ENCODE results near the gene RB1. TPM values are rescaled to one million over a fixed set of nuclear protein-coding genes. Genes with fewer than 3 reads are reported as not detected.

The RB1 gene
- total and polyA plus RNA-seq, 8 donors, result 32.1 to 53.1 (median 47.4) TPM

DNA sequence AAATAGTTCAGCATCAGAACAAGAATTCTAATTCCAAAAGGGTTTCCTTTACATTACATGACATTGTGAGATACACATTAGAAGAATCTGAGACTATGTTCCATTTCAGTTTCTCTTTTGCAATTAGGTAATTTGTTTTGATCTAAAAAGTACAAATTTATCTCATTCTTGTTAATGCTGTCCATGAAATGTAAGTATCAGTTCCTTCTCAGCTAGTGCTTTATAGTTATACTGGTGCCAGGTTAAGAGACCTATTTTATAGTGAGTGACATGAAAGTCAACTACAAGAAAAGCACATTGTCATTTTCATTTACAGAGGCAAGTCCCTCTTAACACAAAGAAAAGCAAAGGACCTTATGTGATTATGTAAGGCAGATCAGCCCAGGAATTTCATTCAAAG is 185.4 kb downstream of the RB1 start:
- DNase-seq, result no peak
- H3K4me1 ChIP-seq, result peaks cover 10 to 49% of the 10 kb centered on the region in 2 donors
- H3K9me3 ChIP-seq, result no peaks in the 10 kb centered on the region
- TF ChIP-seq CTCF (IDR thresholded peaks at IDR 0.05), result no peak
- peaks cover 0 to 15% of the 10 kb centered on the region in 2 donors for H3K36me3 ChIP-seq
- H3K27me3 ChIP-seq, result no peaks in the 10 kb centered on the region
- intact Hi-C loops (cut with DNase I), result no loop called here
- H3K4me3 ChIP-seq, result no peak overlapping the region
- ATAC-seq, result no peak
- peak overlapping the region in 1 of 2 donors; percentile 11 for H3K27ac ChIP-seq

DNA sequence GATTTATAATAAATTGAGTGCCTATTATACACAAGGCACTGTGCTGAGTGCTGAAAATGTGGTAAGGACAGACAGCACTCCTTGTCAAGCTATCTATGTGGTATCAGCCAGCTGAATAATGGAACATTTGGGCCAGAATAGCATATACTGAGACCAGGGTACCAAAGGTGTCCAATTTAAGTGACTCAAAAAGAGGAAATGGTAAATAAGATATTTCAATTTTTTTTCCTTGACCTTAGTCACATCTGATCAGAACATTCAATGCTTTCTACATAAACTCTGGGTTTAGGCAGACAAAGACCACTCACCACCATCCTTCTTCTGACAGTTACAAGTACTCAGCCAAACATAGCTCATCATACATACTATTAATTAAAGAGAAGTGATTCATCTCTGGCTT is 186.1 kb downstream of the RB1 start:
- H3K36me3 ChIP-seq, result peaks cover 0 to 15% of the 10 kb centered on the region in 2 donors
- intact Hi-C loops (cut with DNase I), result loop anchor here in 1 of 2 donors (10.0 kb wide), 2 partner anchors 75 to 85 kb away; partner anchors contain the start of gene LPAR6
- peaks cover 10 to 55% of the 10 kb centered on the region in 2 donors for H3K4me1 ChIP-seq
- DNase-seq (no peak), ATAC-seq (no peak)
- no peak overlapping the region for H3K4me3 ChIP-seq
- no peak for TF ChIP-seq CTCF (IDR thresholded peaks at IDR 0.05)
- H3K27ac ChIP-seq, result peak overlapping the region in 1 of 2 donors; percentile 11
- H3K9me3 ChIP-seq, result no peaks in the 10 kb centered on the region
- no peaks in the 10 kb centered on the region for H3K27me3 ChIP-seq

DNA sequence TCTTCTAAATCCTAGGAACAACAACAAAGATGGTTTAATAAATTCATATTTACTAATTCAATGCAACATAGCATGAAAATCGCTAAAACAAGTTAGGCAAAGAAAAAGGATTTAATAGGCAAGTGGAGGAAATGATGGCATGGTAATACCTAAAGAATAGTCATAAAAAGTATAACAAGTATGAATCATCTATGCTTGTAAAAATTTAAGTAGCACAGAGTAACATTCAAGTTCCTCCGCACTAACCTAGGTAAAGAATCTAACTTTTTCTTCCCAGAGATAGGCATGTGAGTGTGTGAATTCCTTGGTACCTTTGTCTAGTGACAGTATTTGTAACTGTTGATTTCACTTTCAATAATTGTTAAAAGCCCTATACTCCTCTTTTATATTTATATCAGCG is 186.7 kb downstream of the RB1 start:
- H3K4me1 ChIP-seq, result peaks cover 10 to 61% of the 10 kb centered on the region in 2 donors
- H3K27ac ChIP-seq, result peak overlapping the region in 1 of 2 donors; percentile 91
- no peak for TF ChIP-seq CTCF (IDR thresholded peaks at IDR 0.05)
- intact Hi-C loops (cut with DNase I), result loop anchor here in 1 of 2 donors (10.0 kb wide), 2 partner anchors 75 to 85 kb away; partner anchors contain the start of gene LPAR6
- ATAC-seq (no peak), DNase-seq (no peak)
- no peaks in the 10 kb centered on the region for H3K9me3 ChIP-seq
- H3K27me3 ChIP-seq, result no peaks in the 10 kb centered on the region
- H3K36me3 ChIP-seq, result peaks cover 0 to 15% of the 10 kb centered on the region in 2 donors
- H3K4me3 ChIP-seq, result no peak overlapping the region

DNA sequence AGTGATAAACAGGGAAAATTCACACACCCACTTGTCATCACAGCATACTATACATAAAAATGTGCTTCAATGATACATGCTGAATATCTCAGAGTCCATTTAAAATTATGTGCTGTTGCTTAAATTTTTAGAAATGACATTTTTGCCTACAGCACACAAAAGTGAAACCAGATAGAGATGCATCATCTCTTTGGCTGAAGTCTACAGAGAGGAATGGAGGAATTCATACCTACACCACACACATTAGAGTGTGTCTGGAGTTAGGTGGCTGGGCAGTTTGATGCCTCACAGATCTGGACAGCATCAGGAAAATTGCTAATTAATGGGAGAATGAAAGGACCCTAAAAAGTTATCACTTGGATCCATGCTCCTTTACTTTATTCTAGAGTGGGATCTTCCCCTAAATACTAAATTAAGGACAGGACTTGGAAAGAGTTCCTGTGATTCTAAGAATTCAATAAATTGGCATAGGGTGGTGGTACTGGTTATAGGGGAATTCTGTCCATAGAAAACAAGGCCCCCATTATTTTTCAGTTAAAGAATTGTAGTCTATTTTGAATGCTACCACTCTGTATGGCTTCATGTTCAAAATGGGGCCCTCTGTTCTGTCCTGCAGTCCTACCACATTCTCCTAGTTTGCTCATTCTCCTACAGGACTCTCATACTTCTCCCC is 188.0 kb downstream of the RB1 start:
- Histone ChIP-seq H3K4me3 (peak overlapping the region in 1 of 2 donors; percentile 37), H3K9me3 (no peaks in the 10 kb centered on the region), H3K36me3 (peaks cover 0 to 19% of the 10 kb centered on the region in 2 donors), H3K27me3 (no peaks in the 10 kb centered on the region), H3K4me1 (peaks cover 10 to 68% of the 10 kb centered on the region in 2 donors), H3K27ac (peak overlapping the region; percentile 77 to 91)
- no peak for DNase-seq
- intact Hi-C loops (cut with DNase I), result loop anchor here in 1 of 2 donors (10.0 kb wide), 2 partner anchors 77 to 83 kb away; partner anchors contain the start of gene LPAR6
- no peak for ATAC-seq
- TF ChIP-seq CTCF (IDR thresholded peaks at IDR 0.05), result no peak

DNA sequence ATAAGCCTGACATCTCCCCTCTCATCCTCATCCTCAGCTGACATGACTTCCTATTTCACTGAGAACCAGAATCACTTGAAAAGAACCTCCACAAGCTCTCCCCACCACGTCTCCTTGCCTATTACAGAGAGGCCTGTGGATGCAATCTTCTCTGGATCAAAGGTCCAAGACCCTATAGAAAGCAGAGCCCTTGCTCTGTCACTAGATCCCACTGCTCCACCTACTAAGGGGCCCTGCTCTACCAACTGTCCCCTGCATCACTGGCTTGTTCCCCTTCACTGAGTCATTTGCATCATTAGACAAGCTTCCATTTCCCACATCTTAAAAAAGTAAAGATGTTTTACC is 188.5 kb downstream of the RB1 start:
- no peak for TF ChIP-seq CTCF (IDR thresholded peaks at IDR 0.05)
- H3K4me1 ChIP-seq, result peaks cover 10 to 68% of the 10 kb centered on the region in 2 donors
- peak overlapping the region; percentile 8 to 37 for H3K4me3 ChIP-seq
- H3K27ac ChIP-seq, result peak overlapping the region; percentile 77 to 91
- H3K9me3 ChIP-seq, result no peaks in the 10 kb centered on the region
- no peaks in the 10 kb centered on the region for H3K27me3 ChIP-seq
- DNase-seq (no peak), ATAC-seq (peak; percentile 35)
- intact Hi-C loops (cut with DNase I), result loop anchor here in 1 of 2 donors (10.0 kb wide), 2 partner anchors 77 to 83 kb away; partner anchors contain the start of gene LPAR6
- peaks cover 0 to 19% of the 10 kb centered on the region in 2 donors for H3K36me3 ChIP-seq
